GM19043 (cell line): ENCODE measurements around the gene PPM1N.

Source experiments
- ATAC-seq: cut with Tn5 transposase; IDR thresholded peaks from one replicate; pipeline ENCODE4 v1.9.1; 2021; ENCODE audit warnings: low read depth; ENCODE audit not compliant: unreplicated experiment

PPM1N gene

DNA sequence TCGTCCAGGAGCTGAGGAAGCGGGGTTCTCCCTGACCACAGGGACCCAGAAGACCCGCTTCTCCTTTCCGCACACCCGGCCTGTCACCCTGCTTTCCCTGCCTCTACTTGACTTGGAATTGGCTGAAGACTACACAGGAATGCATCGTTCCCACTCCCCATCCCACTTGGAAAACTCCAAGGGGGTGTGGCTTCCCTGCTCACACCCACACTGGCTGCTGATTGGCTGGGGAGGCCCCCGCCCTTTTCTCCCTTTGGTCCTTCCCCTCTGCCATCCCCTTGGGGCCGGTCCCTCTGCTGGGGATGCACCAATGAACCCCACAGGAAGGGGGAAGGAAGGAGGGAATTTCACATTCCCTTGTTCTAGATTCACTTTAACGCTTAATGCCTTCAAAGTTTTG lies 27.9 kb downstream of the PPM1N start:
- no peak for ATAC-seq

DNA sequence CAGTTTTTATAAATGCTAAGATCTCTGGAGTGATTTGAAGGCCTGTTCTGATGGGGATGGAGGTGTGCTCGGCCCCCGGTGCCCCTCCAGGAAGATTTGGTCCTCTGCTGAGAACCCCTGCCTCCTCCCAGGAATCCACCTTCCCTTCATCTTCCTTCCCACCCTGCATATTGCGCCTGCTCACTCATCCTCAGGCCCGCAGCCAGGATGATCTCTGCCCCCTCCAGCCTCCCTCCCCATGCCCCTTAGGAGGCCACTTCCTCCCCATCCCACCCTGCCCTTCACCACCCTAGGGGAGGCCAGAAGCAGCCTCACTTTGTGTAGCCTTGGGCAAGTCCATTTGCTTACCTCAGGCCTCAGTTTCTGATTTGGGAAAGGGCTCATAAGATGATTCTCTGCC lies 28.7 kb downstream of the PPM1N start:
- no peak for ATAC-seq

DNA sequence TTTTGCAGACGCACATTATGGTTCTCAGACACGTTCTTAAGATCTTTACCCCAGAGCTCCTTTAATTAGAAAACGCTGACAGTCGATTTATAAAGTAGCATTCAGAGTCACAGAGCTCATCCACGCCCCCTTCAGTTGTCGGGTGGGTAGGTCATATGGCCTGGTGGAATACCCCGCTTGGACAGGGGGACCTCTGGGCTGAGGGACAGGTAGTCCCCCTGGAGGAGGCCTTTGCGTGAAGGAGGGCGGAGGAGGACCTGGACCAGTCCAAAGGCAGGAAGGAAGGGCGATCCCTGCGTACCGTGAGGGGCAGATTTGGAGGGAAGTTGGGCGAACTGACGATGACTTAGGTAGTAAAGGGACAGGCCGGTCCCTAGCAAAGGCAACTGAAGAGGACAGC lies 29.5 kb downstream of the PPM1N start:
- ATAC-seq = no peak

DNA sequence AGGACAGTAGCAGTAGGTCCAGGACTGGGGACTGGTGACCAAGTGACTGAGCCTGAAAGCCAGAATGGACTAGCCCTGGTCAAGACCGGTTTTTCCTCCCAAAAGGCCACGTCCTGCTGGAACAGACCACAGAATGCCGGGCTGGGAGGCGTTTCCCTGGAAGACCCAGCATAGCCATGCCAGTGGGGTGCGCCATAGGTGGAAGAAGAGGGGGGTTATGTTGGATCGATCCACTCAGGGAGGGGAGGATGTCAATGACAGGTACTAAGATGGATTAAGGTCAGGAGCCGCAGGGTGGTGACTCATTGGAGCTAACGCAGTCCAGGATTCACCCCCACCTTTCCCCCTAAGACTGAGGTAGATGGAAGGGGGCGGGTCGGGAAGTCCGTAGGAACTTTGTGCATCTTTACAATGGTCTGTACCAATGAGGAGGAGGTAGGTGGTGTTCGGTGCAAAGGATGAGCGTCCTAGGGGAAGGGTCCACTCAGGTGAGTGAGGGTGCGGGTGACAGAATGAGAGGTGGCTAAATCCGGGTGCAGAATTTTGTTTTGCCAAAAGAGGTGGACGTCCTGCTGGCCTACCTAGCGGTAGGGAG lies 30.0 kb downstream of the PPM1N start:
- no peak for ATAC-seq

GRCh38 chr19:45528744-45529419 lies 30.6 kb downstream of the PPM1N start:
- ATAC-seq = no peak

DNA sequence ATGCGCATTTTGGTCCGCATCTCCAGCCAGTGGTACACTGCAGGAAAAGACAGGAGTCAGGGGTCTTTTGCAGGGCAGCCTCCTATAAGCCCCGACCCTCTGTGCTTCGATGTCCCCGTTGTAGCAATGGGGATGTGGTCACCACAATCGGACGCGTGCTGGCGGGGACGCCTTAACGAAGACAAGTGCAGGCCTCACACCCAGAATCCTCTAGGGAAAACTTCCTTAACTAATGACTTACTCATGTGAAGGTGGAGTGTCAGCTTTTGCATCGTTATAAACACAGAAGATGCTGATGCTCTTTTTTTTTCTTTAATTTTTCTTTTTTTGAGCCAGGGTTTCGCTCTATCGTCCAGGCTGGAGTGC lies 31.2 kb downstream of the PPM1N start:
- ATAC-seq = no peak

DNA sequence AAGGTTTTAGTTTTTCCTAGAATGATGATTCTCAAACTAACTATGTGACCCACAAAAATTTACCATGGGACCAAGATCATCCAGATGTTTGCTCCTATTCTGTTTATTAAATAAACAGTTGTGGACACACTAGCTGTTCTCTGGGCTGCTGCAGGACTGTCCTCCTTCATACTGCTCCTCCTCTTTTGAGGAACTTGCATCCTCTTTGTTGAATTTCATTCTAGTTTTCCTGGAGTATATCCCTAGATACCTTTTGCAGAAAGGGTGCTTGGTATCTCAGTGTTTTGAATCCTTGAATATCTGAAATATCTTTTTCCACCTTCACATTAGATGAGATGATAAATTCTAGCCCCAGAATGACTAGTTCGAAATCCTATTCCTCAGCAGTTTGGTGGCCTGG lies 33.1 kb downstream of the PPM1N start:
- ATAC-seq = no peak

DNA sequence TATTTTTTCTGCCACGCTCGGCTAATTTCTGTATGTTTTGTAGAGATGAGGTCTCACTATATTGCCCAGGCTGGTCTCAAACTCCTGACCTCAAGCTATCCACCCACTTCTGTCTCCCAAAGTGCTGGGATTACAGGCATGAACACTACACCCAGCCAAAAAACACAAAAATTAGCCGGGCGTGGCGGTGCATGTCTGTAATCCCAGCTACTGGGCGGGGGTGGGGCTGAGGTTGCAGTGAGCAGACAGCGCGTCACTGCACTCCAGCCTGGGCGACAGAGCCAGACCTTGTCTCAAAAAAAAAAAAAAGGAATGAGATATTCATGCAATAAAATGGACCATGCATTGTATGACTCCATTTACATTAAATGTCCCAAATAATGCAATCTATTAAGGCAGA lies 41.2 kb downstream of the PPM1N start:
- no peak for ATAC-seq

DNA sequence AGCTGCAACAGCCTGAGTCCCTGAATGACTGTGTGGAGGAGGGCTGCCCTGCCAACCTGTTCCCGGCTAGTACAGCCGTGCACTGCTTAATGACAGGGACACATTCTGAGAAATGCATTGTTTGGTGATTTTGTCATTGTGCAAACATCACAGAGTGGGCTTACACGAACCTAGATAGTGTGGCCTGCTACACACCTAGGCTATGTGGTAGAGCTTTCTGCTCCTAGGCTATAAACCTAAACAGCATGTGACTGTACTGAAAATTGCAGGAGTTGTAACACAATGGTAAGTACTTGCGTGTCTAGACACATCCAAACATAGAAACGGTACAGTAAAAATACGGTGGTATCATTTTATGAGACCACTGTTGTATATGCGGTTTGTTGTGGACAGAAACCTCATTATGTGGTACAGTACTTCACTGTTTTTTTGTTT lies 44.0 kb downstream of the PPM1N start:
- ATAC-seq = no peak

GRCh38 chr19:45547211-45547770 lies 49.0 kb downstream of the PPM1N start:
- ATAC-seq = no peak

- no peak for ATAC-seq
These were observed 49.8 kb downstream of the PPM1N start for GRCh38 chr19:45547965-45548609.
